ENCODE results near the gene TCL1B. TPM values are rescaled to one million over a fixed set of nuclear protein-coding genes. Genes with fewer than 3 reads are reported as not detected.

TCL1B gene
- polyA plus RNA-seq, 2 of the 4 experiments (the other 2 are of a cell fraction): not detected

DNA sequence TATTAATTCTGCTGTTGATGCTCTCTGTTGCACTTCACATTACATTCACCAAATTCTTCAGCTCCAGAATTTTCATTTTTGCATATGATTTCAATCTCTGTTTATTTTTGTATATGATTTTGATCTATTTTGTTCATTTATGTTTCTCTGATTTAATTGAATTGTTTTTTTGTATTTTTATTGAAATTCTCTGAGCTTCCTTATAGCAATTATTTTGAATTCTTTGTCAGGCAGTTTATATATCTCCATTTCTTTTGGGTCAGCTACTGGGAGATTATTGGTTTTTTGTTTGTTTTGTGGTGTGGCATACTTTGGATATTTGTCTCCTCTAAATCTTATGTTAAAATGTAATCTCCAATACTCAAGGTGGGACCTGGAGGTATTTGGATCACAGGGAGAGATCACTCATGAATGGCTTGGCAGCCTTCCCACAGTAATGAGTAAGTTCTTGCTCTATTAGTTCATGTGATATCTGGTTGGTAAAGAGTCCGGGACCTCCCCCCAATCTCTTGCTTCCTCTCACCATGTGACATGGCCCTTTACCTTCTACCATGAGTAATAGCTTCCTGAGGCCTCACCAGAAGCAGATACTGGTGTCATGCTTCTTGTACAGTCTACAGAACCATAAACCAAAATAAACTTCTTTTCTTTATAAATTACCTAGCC, 36.4 kb downstream of the TCL1B start:
- no peak for FAIRE-seq
- ATAC-seq: no peak
- no peaks in the 10 kb centered on the region for H3K4me1 ChIP-seq
- ChIA-PET POLR2A (no interaction called here), CTCF (interaction anchor here (0.9 kb wide), 1 partner anchor 79 kb away, joined by 3 read pairs; no protein-coding TSS in a partner anchor)
- WGBS (ENCODE audit: missing lambda C conversion rate): 6% methylated on average over 1 of the region's 1 CpG
- TF ChIP-seq FOSL2 (IDR thresholded peaks at IDR 0.05) (no peak), FOSL2 (CRISPR knock-in tag; IDR thresholded peaks at IDR 0.05) (no peak), RFX5 (IDR thresholded peaks at IDR 0.05) (no peak), NPAS2 (CRISPR knock-in tag; IDR thresholded peaks at IDR 0.05; ENCODE audit: borderline replicate concordance) (no peak), JUNB (IDR thresholded peaks at IDR 0.05) (no peak), TP53 (CRISPR knock-in tag; IDR thresholded peaks at IDR 0.05) (no peak), PHF8 (IDR thresholded peaks at IDR 0.05; ENCODE audit: borderline replicate concordance, low read depth) (no peak), HOXA7 (CRISPR knock-in tag; IDR thresholded peaks at IDR 0.05) (no peak)
- TF ChIP-seq, protein P1, sequence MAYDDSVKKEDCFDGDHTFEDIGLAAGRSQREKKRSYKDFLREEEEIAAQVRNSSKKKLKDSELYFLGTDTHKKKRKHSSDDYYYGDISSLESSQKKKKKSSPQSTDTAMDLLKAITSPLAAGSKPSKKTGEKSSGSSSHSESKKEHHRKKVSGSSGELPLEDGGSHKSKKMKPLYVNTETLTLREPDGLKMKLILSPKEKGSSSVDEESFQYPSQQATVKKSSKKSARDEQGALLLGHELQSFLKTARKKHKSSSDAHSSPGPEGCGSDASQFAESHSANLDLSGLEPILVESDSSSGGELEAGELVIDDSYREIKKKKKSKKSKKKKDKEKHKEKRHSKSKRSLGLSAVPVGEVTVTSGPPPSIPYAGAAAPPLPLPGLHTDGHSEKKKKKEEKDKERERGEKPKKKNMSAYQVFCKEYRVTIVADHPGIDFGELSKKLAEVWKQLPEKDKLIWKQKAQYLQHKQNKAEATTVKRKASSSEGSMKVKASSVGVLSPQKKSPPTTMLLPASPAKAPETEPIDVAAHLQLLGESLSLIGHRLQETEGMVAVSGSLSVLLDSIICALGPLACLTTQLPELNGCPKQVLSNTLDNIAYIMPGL (CRISPR knock-in tag; IDR thresholded peaks at IDR 0.05; ENCODE audit: borderline replicate concordance): no peak
- TF ChIP-seq, protein P2, sequence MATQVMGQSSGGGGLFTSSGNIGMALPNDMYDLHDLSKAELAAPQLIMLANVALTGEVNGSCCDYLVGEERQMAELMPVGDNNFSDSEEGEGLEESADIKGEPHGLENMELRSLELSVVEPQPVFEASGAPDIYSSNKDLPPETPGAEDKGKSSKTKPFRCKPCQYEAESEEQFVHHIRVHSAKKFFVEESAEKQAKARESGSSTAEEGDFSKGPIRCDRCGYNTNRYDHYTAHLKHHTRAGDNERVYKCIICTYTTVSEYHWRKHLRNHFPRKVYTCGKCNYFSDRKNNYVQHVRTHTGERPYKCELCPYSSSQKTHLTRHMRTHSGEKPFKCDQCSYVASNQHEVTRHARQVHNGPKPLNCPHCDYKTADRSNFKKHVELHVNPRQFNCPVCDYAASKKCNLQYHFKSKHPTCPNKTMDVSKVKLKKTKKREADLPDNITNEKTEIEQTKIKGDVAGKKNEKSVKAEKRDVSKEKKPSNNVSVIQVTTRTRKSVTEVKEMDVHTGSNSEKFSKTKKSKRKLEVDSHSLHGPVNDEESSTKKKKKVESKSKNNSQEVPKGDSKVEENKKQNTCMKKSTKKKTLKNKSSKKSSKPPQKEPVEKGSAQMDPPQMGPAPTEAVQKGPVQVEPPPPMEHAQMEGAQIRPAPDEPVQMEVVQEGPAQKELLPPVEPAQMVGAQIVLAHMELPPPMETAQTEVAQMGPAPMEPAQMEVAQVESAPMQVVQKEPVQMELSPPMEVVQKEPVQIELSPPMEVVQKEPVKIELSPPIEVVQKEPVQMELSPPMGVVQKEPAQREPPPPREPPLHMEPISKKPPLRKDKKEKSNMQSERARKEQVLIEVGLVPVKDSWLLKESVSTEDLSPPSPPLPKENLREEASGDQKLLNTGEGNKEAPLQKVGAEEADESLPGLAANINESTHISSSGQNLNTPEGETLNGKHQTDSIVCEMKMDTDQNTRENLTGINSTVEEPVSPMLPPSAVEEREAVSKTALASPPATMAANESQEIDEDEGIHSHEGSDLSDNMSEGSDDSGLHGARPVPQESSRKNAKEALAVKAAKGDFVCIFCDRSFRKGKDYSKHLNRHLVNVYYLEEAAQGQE (IDR thresholded peaks at IDR 0.05): no peak
- TF ChIP-seq, protein P3, sequence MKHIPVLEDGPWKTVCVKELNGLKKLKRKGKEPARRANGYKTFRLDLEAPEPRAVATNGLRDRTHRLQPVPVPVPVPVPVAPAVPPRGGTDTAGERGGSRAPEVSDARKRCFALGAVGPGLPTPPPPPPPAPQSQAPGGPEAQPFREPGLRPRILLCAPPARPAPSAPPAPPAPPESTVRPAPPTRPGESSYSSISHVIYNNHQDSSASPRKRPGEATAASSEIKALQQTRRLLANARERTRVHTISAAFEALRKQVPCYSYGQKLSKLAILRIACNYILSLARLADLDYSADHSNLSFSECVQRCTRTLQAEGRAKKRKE (CRISPR knock-in tag; IDR thresholded peaks at IDR 0.05; ENCODE audit: low read depth): no peak
- H3K27ac ChIP-seq: no peak overlapping the region
- DNase-seq (ENCODE audit: low read depth in 1 of 2, low spot score in 1 of 2): no peak
- H3K9me3 ChIP-seq: no peaks in the 10 kb centered on the region
- H3K4me2 ChIP-seq: no peak overlapping the region
- no peak overlapping the region for H3K4me3 ChIP-seq

DNA sequence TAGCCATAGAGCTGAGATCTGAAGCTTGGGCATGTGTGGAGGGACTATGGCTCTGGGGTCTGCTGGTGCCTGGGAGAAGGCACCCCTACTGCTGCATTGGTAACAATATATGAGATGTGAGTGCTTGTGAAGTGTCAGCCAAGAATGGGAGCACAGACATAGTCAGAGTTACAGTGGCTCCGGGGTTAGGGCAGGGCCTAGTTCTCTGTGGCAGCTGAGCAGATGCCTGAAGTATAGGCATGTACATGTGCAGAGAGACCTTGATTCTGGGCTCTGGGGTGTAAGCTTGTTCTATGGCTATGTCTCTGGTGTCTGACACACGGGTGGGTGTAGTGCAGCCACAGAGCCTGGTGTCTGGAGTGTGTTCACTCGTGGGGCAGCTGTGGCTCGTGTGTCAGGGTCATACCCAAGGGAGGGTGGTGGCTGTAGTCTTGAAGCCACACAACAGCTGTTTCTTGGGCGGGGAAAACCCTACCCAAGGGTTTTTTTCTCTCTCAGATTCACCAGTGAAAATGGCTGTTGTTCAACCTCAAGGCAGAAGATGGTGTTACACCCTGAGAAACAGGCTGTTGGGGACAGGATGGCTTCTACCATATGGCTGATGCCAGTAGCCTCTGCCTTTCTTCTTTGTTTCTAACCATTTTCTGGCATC, 39.6 kb downstream of the TCL1B start:
- 3% methylated on average over 5 of the region's 5 CpGs for WGBS (ENCODE audit: missing lambda C conversion rate)
- no peak overlapping the region for H3K4me3 ChIP-seq

More for the DNA sequence above, 39.6 kb downstream of the TCL1B start:
- ChIA-PET POLR2A (no interaction called here), CTCF (interaction anchor here (0.6 to 1.0 kb wide), 2 partner anchors 165 to 265 kb away, joined by 3 read pairs; no protein-coding TSS in a partner anchor)
- no peak overlapping the region for H3K27ac ChIP-seq
- no peak for FAIRE-seq
- DNase-seq (ENCODE audit: low read depth in 1 of 2, low spot score in 1 of 2): no peak
- no peaks in the 10 kb centered on the region for H3K9me3 ChIP-seq
- no peak overlapping the region for H3K4me2 ChIP-seq
- ATAC-seq: no peak
- no peaks in the 10 kb centered on the region for H3K4me1 ChIP-seq
- TF ChIP-seq KDM1A (IDR thresholded peaks at IDR 0.05; ENCODE audit: low read depth): no peak
- no peak for TF ChIP-seq HEYL (CRISPR knock-in tag; IDR thresholded peaks at IDR 0.05)
- TF ChIP-seq GATA3 (IDR thresholded peaks at IDR 0.05; ENCODE audit: borderline replicate concordance): no peak
- no peak for TF ChIP-seq TP53 (CRISPR knock-in tag; IDR thresholded peaks at IDR 0.05)
- TF ChIP-seq, protein P4, sequence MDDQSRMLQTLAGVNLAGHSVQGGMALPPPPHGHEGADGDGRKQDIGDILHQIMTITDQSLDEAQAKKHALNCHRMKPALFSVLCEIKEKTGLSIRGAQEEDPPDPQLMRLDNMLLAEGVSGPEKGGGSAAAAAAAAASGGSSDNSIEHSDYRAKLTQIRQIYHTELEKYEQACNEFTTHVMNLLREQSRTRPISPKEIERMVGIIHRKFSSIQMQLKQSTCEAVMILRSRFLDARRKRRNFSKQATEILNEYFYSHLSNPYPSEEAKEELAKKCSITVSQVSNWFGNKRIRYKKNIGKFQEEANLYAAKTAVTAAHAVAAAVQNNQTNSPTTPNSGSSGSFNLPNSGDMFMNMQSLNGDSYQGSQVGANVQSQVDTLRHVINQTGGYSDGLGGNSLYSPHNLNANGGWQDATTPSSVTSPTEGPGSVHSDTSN (IDR thresholded peaks at IDR 0.05): no peak
- no peak for TF ChIP-seq HOXB5 (CRISPR knock-in tag; IDR thresholded peaks at IDR 0.05)
- TF ChIP-seq MAFK (IDR thresholded peaks at IDR 0.05; ENCODE audit: partially characterized antibody): no peak
- TF ChIP-seq EHF (CRISPR knock-in tag; IDR thresholded peaks at IDR 0.05): no peak
